ENCODE measurements around the gene LRRC32.
A peak's percentile ranks its signal among the peaks of the same experiment; 100 is the strongest.
"Not testable (repeated sequence)": the region's sequence is repeated elsewhere in the genome, so short reads cannot be mapped to it uniquely, and the experiment has no call there.

LRRC32 gene

GRCh38 chr11:76626921-76627401 is 43.6 kb downstream of the LRRC32 start:
- no peak for DNase-seq

GRCh38 chr11:76626266-76626665 is 44.3 kb downstream of the LRRC32 start:
- DNase-seq = no peak

- no peak for DNase-seq
Observed at GRCh38 chr11:76625472-76626186, 44.9 kb downstream of the LRRC32 start.

- peak; percentile 29 for DNase-seq
Observed at GRCh38 chr11:76624500-76625379, 45.8 kb downstream of the LRRC32 start.

- DNase-seq = no peak
Observed at GRCh38 chr11:76623884-76624419, 46.6 kb downstream of the LRRC32 start.

- peak; percentile 61 for DNase-seq
Observed at GRCh38 chr11:76623171-76623883, 47.2 kb downstream of the LRRC32 start.

- DNase-seq = no peak
Observed at GRCh38 chr11:76622493-76623094, 48.0 kb downstream of the LRRC32 start.

GRCh38 chr11:76621868-76622267 is 48.7 kb downstream of the LRRC32 start:
- DNase-seq = no peak

- DNase-seq = no peak
Observed at GRCh38 chr11:76621466-76621865, 49.1 kb downstream of the LRRC32 start.

GRCh38 chr11:76620489-76620888 is 50.1 kb downstream of the LRRC32 start:
- DNase-seq = peak; percentile 67

GRCh38 chr11:76619801-76620200 is 50.7 kb downstream of the LRRC32 start:
- not testable (repeated sequence) for DNase-seq

- DNase-seq = no peak
Observed at GRCh38 chr11:76617553-76618265, 52.8 kb downstream of the LRRC32 start.

GRCh38 chr11:76616676-76617552 is 53.6 kb downstream of the LRRC32 start:
- no peak for DNase-seq

GRCh38 chr11:76615950-76616349 is 54.6 kb downstream of the LRRC32 start:
- peak; percentile 64 for DNase-seq

GRCh38 chr11:76614471-76615179 is 55.9 kb downstream of the LRRC32 start:
- no peak for DNase-seq

- DNase-seq = no peak
Observed at GRCh38 chr11:76613901-76614300, 56.6 kb downstream of the LRRC32 start.

- DNase-seq = no peak
Observed at GRCh38 chr11:76612226-76612625, 58.3 kb downstream of the LRRC32 start.

GRCh38 chr11:76610871-76611475 is 59.6 kb downstream of the LRRC32 start:
- no peak for DNase-seq

- DNase-seq = no peak
Observed at GRCh38 chr11:76610371-76610770, 60.2 kb downstream of the LRRC32 start.

All from NCI-H226 (cell line).